ENCODE data around the gene CHI3L2. TPM values are rescaled to one million over a fixed set of nuclear protein-coding genes. Genes with fewer than 3 reads are reported as not detected.

CHI3L2 gene
- total RNA-seq, 1 donor from 2014 or later = 2.8 TPM

DNA sequence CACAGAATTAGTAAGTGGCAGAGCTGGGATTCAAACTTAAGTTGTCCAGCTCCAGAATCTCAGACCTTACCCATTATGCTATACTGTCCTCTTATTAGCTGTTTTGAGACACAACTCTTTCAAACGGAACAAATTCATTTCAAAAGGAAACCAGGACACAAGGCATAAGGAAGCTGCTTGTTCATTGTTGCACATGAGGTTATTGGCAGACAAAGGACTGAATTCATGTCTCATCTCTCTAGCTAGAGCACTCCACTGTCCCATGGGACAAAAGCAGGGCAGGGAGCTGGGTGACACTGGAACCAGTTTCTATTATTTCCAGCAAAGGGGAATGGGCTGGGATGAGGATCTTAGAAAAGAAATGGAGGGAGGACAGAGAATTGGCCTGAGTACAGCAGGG lies 26.4 kb downstream of the CHI3L2 start:
- no peak for DNase-seq (ENCODE audit: low spot score)

DNA sequence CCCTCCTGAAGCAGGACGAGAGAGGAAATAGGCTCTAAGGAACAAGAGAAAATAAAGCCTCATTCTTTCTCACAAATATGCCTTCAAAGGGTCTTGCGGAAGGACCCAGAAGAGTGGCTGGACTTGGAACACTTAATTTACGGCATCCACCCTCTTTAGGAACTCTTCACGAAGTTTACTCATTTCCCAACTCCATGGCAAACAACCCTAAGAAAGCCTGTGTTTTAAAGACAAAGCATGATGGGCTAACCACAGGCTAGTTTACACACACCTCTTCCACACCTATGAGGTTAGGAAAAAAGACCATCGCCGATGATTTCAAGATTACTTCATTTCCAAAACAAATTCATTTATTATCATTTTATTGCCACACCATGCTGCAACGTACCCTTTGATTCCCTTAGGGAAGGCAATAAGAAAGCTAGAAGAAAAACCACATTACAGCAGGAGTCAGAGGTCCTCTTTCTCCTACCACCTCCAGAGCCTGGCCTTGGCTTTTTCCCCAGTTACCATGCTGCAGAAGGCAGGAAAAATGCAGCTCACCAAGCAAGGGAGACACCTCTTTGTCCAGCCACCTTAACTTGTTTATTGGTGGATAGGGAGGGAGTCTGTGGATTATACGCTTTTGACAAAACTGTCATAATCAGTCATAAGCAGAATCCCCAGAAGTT lies 29.6 kb downstream of the CHI3L2 start:
- DNase-seq (ENCODE audit: low spot score) = no peak

DNA sequence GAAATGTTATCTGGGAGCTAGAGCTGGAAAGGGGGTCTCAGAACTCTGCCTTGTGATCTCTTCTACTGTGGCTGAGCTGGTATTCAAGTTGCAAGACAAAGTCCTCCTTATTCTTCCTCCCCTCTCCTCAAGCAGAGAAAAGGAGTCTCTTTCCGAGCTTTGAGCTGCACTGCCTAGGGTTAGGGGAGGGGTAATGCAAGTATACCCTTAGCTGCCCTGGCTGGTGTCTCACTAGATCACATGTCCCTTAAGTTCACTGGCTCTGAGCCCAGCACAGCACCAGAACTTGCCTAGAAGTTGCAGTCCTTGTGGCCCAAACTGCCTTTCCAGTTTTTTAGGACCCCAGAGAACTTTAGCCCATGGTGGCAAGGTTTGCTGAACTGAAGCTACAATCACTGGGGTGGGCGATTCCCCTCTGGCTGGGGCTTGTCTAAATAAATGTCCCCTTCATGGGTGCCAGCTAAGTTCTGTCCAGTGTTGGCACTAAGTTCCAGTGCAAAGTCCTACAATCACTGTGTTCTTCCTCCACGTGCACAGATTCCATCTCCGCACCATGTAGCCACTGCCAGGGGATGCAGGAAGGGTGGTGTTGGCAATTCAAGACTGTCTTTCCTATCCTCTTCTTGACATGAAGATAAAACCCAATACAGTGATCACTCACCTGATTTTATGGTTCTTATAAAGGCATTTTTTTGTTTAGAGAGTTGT lies 40.4 kb downstream of the CHI3L2 start:
- DNase-seq (ENCODE audit: low spot score) = no peak

DNA sequence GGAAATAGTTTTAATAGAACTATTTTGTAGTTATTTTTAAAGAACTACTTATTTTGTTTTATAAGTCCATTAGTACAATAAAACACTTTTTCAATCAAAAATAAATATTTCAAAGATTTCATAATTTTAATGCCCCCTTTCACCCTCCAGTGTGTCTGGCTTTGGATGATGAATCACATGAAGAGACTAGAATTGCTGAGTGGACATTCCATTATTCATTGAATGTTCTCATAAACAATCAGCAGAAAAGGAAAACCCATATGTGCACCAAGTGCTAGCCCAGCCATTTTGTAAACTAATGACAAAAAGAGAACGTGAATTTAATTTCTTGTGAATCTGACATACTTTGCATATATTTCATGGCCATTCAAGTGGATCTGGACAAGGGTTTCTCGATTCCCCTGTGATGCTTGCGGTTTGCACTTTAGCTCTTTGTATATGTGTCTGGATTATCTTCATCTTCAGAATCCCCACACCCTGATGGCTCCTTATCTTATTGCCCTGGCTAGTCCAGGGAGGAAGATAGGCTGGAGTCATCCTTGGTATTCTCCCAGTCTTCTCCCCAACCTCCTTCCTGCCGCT lies 42.4 kb downstream of the CHI3L2 start:
- no peak for DNase-seq (ENCODE audit: low spot score)

DNA sequence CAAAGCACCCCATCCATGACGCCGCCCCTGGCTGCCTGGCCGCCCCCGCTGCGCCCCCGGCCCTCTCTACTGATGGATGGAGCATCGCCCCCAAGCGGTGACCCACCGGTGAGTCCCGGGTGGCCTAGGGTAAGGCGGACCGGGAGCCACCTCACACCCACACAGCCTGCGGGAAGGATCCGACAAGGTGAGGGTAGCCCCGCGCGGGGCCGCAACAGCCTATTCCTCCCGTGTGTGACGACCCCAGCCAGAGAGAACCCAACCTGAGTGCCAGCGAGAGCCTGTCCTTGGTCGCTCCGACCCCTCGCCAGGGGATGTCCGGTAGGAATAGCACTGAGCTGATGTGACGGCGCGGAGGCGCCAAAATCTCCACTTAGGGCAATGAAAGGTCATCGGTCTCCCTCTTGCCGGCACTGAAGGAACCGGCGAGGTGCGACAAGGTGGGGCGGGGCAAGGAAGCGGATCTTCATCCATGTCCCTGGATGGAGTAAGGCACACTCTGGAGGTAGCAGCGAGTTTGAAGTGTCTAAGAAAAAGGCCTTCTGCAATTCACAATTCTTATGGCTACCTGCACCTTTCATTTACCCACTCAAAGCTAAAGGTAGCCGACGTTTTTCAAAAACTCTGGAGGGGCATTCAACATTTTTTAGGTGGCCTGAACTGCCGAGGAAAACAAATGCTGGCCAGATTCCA lies 43.4 kb downstream of the CHI3L2 start:
- no peak for DNase-seq (ENCODE audit: low spot score)

DNA sequence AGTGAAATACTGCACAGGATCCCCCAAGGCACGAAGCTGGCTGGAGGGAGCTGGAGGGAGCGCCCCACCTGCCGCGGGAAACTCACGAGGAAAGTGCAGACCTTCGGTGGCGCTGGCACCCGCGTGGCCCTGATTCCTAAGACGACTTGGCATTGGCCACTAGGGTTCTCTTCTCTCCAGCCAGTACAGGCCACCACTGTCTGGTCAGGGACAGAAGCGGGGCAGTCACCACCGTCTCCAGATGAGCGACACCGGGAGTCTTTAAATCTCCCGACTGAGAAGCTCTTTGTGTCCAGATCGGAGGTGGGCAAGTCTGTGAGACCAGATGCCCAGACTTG lies 43.9 kb downstream of the CHI3L2 start:
- no peak for DNase-seq (ENCODE audit: low spot score)

DNA sequence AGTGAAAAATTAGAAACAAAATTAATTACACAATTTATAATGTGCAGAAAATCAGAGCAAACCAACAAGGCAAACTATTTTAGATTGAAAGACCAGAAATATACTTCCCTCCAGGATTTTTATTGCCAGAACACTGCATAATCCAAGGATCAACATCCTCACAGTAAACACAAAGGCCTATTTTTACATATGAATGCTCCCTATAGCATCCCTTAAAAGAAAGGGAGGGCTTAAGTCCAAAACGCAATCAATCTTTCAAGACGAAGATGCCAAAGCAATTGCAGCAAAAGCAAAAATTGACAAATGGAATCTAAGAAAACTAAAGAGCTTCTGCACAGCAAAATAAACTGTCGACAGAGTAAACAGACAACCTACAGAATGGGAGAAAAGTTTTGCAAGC lies 44.6 kb downstream of the CHI3L2 start:
- no peak for DNase-seq (ENCODE audit: low spot score)

DNA sequence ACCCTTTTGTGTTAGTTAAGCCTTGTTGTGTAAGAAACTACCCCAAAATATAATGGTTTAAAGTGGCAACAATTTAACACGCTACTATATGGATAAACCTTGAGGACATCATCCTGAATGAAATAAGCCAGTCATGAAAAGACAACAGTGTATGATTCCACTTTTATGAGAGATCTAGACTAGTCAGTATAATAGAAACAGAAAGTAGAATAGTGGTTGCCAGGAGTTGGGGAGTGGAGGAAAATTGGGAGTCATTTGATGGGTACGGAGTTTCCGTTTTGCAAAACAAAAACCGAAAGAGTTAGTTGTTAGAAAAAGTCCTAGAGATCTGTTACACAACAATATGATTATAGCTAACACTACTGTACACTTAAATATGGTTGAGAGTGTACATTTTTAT lies 47.1 kb downstream of the CHI3L2 start:
- no peak for DNase-seq (ENCODE audit: low spot score)

DNA sequence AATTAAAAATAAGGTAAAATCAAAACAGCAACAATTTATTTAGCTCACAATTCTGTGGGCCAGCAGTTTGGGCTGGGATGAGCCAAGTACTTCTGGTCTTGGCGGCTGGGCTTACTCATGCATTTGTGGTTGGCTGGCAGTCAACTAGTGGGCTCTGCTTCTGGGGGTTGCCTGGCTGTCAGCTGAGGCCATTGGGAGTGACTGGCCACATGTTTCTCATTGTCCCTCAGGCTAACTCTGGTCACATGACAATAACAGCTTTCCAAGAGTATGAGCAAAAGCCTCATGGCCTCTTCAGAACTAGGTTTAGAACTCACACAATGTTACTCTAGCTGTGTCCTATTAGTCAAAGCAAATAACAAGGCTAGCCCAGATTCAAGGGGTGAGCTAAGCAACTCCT lies 47.6 kb downstream of the CHI3L2 start:
- DNase-seq (ENCODE audit: low spot score) = peak; percentile 35

DNA sequence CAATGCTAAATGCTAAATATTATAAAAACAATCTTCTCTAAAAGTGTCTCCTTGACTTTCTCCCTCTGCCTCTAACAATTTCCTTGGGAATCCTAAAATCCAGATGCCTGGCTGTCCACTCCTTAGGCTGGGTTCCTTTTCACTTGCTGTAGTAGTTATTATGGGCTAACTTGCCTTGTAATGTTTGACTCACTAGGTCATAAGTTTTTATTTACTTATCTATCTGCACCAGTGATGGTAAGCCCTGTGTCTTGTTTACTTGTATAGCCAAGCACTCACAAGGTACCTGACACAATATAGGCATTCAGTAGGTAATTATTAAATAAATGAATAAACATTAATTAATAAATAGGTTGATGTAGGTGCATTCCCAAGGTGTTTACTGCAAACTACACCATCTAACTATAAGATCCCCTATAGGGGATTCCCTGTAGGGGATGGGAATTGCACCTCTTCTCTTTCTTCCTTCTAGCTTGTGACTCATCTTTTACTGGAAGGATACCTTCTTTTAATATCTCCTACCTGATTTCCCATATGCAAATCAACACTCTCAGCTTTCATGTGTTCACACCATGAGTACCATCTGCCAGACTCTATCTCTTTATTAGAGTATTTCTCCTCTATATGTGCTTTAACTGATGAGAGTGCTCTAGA lies 48.4 kb downstream of the CHI3L2 start:
- no peak for DNase-seq (ENCODE audit: low spot score)

DNA sequence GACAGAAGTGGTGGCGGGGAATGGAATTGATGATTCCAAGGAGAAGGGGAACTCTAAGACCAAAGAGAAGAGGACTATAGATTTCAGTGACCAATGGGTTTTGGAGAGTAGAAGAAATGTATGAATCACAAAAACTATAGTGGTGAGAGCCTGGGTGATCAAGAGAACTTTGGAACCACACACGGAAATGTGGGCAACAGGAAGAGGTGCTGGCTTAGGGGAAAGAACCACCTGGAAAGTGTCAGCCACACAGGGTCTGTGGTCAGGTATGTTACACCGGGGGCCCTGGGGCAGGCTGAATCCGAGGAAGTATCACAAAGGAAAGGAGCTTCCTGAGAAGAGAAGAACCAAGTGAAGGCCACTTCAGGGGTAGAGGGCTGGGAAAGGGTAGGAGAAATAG lies 51.6 kb downstream of the CHI3L2 start:
- DNase-seq (ENCODE audit: low spot score) = no peak

DNA sequence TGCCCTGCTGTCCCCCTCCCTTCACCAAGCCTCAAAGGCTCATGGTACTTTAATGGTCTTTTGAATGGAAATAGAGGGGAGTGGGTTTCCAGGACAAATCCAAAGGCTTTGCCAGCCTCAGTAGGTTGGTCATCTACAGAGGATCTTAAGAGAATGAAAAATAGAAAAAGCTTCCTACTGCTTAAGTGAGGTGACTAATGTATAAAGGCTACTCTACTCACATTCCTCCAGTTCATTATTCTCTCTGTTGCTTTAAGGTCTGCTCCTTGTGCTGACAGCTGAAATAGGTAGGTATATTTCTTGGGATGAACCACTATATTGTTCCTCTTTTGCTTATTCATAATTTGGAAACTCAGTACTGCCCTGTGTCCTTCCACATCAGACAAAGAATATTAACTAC lies 52.8 kb downstream of the CHI3L2 start:
- no peak for DNase-seq (ENCODE audit: low spot score)

DNA sequence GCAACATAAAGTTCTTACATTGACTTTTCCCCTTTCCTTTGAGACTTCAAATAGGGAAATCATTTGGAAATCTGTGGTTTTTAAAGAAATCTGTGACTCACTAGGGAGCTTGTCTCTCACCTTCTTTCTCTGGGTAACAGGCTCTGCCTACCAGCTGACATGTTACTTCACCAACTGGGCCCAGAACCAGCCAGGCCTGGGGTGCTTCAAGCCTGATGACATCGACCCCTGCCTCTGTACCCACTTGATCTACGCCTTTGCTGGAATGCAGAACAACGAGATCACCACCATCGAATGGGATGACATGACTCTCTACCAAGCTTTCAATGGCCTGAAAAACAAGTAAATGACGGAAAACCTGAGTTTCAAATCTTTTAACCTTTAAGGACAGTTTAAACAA lies 53.9 kb downstream of the CHI3L2 start:
- DNase-seq (ENCODE audit: low spot score) = no peak

DNA sequence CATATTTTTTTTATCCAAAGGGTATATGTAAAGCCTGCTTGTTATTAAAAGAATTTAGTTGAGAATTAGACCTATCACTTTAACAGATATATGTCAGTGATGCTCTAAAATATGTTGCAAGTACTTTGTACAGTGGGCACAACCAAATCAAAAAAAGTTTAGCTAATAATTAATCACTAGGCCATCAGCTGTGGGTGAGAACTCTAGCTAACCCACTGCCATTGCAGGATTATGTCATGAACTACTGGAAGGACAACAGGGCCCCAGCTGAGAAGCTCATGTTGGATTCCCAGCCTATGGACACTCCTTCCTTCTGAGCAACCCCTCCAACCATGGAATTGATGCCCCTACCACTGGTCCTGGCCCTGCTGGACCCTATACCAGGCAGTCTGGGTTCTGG lies 56.3 kb downstream of the CHI3L2 start:
- DNase-seq (ENCODE audit: low spot score) = no peak

DNA sequence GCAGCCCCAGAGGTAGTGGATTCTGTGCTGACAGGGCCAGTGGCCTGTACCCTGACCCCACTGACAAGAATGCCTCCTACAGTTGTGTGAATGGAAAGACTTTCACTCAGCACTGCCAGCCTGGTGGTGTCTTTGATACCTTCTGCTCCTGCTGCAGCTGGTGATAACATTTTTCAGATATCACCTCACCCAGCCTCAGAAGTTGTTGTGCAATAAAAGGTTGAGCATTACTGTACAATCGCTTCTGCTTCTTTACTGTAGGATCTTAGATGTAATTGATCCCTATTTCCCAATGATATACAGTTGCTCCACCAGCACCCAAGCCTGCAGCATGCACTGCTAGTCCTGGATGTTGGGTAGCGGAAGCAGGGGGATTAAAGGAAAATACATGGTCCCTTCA lies 58.4 kb downstream of the CHI3L2 start:
- DNase-seq (ENCODE audit: low spot score) = no peak

DNA sequence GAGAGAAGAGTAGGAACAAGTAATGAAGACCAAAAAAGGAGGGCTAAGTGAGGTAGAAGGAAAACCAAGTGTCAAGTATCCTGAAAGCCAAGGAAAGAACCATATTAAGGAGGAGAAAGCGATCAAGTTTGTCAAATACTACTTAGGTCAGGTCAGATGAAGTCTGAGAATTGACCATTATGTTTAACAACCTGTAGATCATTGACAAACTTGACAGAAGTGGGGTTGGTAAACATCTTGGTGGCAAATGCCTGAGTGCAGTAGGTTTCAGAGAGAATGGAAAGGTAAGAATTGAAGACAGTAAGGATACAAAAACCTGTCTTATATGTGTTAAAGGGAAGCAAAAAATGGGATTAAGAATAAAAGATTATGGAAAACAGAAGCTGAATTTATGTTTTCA lies 59.4 kb downstream of the CHI3L2 start:
- no peak for DNase-seq (ENCODE audit: low spot score)

DNA sequence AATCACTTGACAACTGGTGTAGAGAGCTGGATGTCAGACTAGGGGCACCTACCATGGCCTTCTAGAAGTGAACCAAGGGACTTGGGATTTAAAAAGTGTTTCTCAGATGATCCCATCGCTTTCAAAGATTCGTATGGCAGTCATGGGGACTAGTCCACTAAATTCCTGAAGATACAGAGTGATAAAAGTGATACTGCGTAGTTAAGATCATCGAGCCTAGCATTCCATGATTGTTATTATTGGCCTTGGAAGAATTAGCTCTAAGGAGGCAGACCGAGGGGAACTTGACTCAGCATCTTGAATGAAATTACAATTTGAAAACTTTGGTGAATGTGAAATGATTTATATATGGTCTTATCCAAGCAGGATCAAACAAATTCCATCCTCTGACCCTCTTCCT lies 61.9 kb downstream of the CHI3L2 start:
- DNase-seq (ENCODE audit: low spot score) = no peak

DNA sequence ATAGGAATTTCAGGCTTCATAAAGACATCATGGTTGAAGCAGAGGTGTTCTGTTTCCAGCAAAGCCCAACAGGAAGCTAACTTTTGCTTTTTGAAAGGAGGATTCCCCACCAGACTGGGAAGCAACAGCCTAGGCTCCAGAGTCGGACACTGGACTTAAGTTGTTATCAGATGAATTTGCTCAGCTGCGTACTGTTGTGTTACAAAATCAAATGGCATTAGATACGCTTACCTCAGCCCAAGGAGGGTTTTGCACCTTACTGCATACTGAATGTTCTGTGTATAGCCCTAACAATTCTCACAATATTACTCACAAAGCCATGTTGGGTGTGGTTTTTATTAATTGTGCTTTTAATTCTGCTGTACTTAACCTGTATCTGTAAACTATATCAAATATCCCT lies 62.6 kb downstream of the CHI3L2 start:
- no peak for DNase-seq (ENCODE audit: low spot score)

DNA sequence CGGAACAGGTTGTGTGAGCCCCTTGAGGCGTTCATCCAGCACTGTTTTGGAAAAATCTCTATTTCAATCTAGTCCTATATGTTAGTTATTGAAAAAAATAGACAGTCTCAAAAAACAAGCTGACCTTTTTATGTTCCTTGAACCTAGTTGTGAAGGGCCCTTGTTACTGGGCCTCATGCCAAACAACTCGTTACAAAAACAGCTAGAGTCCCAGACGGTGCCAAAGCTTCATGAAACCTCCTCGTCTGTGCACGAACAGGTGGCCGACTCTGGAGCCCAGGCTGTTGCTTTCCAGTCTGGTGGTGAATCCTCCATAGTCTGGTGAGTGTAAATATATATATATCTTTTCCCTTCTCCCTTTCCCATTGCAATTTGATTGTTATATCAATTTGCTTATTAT lies 63.1 kb downstream of the CHI3L2 start, which contains the start of gene CHIA:
CHIA (plus strand) TSS at position 222 of the 400 bp plus-strand sequence. CDS start 19,617 bp downstream, outside the sequence.
- DNase-seq (ENCODE audit: low spot score) = no peak

All from mucosa of gallbladder (tissue), 1 donor.